Thymus (tissue), 11 donors: ENCODE measurements around the gene PFN3. TPM values are rescaled to one million over a fixed set of nuclear protein-coding genes. Genes with fewer than 3 reads are reported as not detected.

Source experiments
- DNase-seq, 9 donors: peaks; one replicate each; pipeline ENCODE4 v3.0.0-alpha.2; 2013; ENCODE audit warnings: low spot score in 9 of 9, low read depth in 6 of 9, missing footprints in 1 of 9
- H3K27ac ChIP-seq, 2 donors: one replicate each; pipeline ENCODE4 v1.5.1; 2013; ENCODE audit warnings: control low read depth in 1 of 2, low read depth in 1 of 2, low read length in 1 of 2, mild to moderate bottlenecking in 1 of 2, moderate library complexity in 1 of 2
- H3K27me3 ChIP-seq, 2 donors: one replicate each; pipeline ENCODE4 v1.5.1; 2013; ENCODE audit warnings: low read length in 1 of 2; ENCODE audit not compliant: control insufficient read depth in 2 of 2, insufficient read depth in 1 of 2
- H3K36me3 ChIP-seq, 2 donors: one replicate each; pipeline ENCODE4 v1.5.1; 2013; ENCODE audit warnings: low read length in 1 of 2, mild to moderate bottlenecking in 1 of 2, moderate library complexity in 1 of 2; ENCODE audit not compliant: control insufficient read depth in 2 of 2, insufficient read depth in 2 of 2
- H3K4me1 ChIP-seq, 2 donors: one replicate each; pipeline ENCODE4 v1.5.1; 2013; ENCODE audit warnings: low read length in 2 of 2; ENCODE audit not compliant: control insufficient read depth in 2 of 2, insufficient read depth in 2 of 2
- H3K4me3 ChIP-seq, 2 donors: one replicate each; pipeline ENCODE4 v1.5.1; 2013; ENCODE audit warnings: low read length in 2 of 2, control low read depth in 1 of 2, mild to moderate bottlenecking in 1 of 2
- H3K9me3 ChIP-seq, 2 donors: one replicate each; pipeline ENCODE4 v1.5.1; 2013; ENCODE audit warnings: low read length in 1 of 2, mild to moderate bottlenecking in 1 of 2; ENCODE audit not compliant: control insufficient read depth in 2 of 2, insufficient read depth in 1 of 2
- WGBS: extraction: QIAGEN DNeasy Blood & Tissue Kit; methylation state at CpG from one replicate; pipeline ENCODE4 v1.1.7; 2013; 5-methylcytosine and 5-hydroxymethylcytosine counted together
- polyA plus RNA-seq: library from polyadenylated mRNA; stranded (reverse); fragments of 200-250 nt; gene quantifications from one replicate; pipeline ENCODE4 v1.2.3, GENCODE V29; 2013
- total RNA-seq: library from RNA; stranded (reverse); fragments of 120-200 nt; gene quantifications from one replicate; pipeline ENCODE4 v1.2.4, GENCODE V29; 2013
- donor health status: healthy.

PFN3 gene
- total and polyA plus RNA-seq, 2 donors = not detected

DNA sequence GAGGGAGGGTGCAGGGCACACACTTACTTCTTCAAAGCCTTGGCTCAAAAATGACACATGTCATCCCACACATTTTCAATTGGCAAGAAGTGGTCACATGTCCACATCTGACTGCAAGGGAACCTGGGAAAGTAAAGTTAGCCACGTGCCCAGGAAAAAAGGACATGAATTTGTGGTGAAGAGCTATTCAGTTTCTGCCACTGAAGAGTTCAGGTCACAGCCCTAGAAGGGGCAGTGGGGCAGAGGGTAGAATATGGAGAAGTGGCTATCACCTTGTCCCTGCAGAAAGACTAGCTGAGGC is 44.6 kb downstream of the PFN3 start:
- Histone ChIP-seq H3K4me1 (peaks cover 44 to 71% of the 10 kb centered on the region in 2 donors), H3K4me3 (no peak overlapping the region), H3K27me3 (no peaks in the 10 kb centered on the region), H3K9me3 (peaks cover 0 to 16% of the 10 kb centered on the region in 2 donors), H3K27ac (peak overlapping the region in 1 of 2 donors; percentile 87), H3K36me3 (peaks cover 0 to 6% of the 10 kb centered on the region in 2 donors)
- 15% methylated on average over 1 of the region's 1 CpG for WGBS
- no peak for DNase-seq

DNA sequence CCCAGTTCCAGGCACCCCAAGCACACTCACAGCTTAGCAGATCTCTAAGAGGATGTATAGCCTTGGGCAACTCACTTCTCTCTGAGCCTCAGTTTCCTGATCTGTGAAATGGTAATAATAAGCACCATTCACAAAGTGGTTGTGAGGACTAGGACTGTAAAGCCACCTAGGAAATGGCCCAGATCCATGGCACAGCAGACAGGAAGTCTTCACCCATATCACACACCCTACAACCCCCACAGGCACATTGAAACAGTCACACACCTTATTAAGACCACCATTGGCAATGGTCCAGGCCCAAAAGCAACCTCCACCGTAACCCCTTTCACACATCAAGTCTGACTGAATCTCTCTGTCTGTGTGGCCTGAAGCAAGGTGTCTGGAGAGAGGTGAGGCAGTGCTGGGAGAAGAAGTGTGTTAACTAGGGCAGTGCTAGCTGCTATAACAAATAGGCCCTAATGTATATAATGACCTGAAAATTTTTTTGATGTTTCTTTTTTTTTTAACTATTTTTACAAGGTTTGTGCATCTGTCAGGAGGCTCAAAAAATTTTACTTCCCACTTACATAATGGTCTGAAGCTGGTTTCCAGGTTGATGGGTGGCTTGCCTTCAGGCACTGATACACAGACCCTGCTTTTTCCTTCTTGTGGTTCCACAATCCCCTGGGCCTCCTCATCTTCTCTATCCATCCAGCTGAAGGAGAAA is 45.1 kb downstream of the PFN3 start:
- Histone ChIP-seq H3K4me1 (peaks cover 47 to 73% of the 10 kb centered on the region in 2 donors), H3K27ac (peak overlapping the region in 1 of 2 donors; percentile 87)

DNA sequence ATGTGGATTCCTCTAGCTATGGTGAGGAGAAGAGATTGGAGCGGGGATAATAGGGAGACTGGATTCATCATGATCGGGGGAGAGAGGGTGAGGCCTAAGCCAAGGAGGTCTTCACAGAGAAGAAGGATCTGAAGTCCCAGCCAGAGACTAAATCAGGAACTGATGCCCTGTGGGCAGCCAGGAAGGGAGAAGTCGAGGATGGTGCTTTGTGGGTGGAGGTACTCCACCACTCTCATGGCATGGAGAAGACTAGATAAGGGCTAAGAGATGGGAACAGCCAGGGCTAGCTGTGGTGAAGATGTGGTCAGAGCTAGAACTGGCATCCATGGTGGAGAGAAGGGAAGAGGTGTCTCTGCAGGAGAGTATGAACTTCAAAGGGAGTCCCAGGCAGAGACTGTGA is 45.8 kb downstream of the PFN3 start:
- WGBS = 73% methylated on average over 3 of the region's 3 CpGs

More for the DNA sequence above, 45.1 kb downstream of the PFN3 start:
- H3K36me3 ChIP-seq = peaks cover 0 to 6% of the 10 kb centered on the region in 2 donors
- 50% methylated on average over 1 of the region's 1 CpG for WGBS
- H3K9me3 ChIP-seq = peaks cover 0 to 16% of the 10 kb centered on the region in 2 donors
- H3K27me3 ChIP-seq = no peaks in the 10 kb centered on the region
- no peak overlapping the region for H3K4me3 ChIP-seq
- DNase-seq = no peak

DNA sequence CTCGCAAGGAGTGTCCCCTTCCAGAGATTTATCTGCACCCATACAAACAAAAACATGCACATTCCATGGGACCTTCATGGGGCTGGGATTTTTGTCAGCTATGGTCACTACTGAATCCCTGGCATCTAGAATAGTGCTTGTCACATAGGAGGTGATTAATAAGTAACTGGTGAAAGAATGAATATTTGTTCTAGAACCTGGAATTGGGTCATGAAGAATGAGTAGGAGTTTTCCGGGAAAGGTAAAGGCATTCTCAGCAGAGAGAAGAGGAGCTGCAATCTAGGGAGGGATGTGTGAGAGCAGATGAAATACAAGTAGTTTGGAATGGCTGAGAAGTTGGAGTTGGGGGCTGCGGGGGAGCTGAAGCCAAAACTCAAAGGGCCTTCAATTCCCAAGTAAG is 46.2 kb downstream of the PFN3 start:
- Histone ChIP-seq H3K27me3 (no peaks in the 10 kb centered on the region), H3K9me3 (peaks cover 0 to 16% of the 10 kb centered on the region in 2 donors), H3K27ac (no peak overlapping the region), H3K36me3 (peaks cover 3 to 9% of the 10 kb centered on the region in 2 donors), H3K4me3 (no peak overlapping the region), H3K4me1 (peaks cover 42 to 68% of the 10 kb centered on the region in 2 donors)
- 98% methylated on average over 3 of the region's 3 CpGs for whole genome bisulfite sequencing
- no peak for DNase-seq

More for the DNA sequence above, 45.8 kb downstream of the PFN3 start:
- no peak for DNase-seq
- no peak overlapping the region for H3K4me3 ChIP-seq
- peaks cover 46 to 73% of the 10 kb centered on the region in 2 donors for H3K4me1 ChIP-seq
- H3K27ac ChIP-seq = no peak overlapping the region
- peaks cover 0 to 16% of the 10 kb centered on the region in 2 donors for H3K9me3 ChIP-seq
- no peaks in the 10 kb centered on the region for H3K27me3 ChIP-seq
- H3K36me3 ChIP-seq = peaks cover 4 to 6% of the 10 kb centered on the region in 2 donors

DNA sequence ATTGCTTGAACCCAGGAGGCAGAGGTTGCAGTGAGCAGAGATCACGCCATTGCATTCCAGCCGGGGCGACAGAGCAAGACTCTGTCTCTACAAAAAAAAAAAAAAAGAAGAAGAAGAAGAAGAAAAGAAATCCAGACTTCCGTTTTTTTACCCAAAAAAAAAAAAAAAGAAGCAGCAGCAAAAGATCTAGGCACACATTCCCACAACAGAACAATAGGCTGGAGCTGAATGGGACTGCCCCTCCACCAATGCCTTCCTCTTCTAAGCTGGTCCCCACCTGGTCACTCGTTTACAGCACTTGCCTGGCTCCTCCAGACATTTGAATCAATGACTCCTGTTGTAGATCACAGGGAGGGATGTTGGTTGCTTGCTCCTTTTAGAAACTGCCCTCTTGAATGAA is 47.4 kb downstream of the PFN3 start:
- peaks cover 34 to 60% of the 10 kb centered on the region in 2 donors for H3K4me1 ChIP-seq
- no peak for DNase-seq

DNA sequence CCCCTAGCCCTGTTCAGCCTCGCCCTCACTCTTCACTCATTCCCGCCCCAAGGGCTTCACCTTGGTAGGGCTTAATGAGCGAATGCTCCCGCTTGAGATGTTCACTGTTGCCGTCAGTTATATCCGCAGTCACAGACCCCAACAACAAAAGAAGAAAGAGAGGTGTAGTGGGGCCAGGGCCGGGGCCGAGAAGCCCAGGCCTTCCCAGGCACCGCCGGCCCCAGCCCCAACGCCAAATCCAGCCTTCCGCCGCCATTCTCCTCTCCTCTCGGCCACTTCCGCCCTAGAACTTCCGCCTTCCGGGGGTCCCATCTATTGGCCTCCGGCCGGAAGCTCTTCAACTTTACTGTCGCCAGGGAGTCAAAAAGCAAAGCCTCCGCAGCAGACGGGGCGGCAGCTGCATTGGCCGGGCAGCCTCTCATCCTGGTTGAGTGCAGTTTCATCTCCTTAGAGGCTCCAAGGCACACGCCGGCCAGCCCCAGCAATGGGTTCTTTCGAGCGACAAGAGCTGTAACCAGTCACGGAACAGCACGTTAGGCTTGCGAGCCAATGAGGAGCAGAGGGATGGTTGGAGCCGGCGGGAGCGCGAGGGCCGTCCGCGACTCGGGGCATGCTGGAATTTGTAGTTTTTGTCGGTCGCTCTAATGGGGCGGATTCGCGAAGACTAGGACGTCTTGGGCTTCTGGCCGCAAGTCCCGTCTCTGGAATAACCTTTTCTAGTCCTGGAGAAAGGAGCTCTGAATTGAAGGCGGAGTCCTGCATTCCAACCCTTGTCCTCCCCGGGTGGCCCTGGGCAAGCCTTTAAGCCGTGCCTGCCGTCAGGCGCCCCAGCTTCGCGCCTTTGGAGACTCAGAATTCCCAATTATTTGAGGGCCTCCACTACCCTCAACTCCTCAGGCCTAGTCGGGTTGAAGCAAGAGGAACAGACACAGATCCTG is 48.8 kb downstream of the PFN3 start, which contains the start of gene LMAN2:
LMAN2 (minus strand) TSS at position 277 of the 938 bp plus-strand sequence; CDS start at position 256, 21 bp downstream.
- peaks cover 0 to 12% of the 10 kb centered on the region in 2 donors for H3K9me3 ChIP-seq
- H3K27me3 ChIP-seq = no peaks in the 10 kb centered on the region
- peak within 1 kb of the TSS; percentile 86 to 99 for H3K4me3 ChIP-seq
- 9% methylated on average over 55 of the region's 55 CpGs for WGBS
- peak; percentile 91 to 99 (median 94) for DNase-seq
- peak within 1 kb of the TSS; percentile 99 to 100 for H3K27ac ChIP-seq
- peaks cover 19 to 23% of the 10 kb centered on the region in 2 donors for H3K36me3 ChIP-seq
- peaks cover 25 to 54% of the 10 kb centered on the region in 2 donors for H3K4me1 ChIP-seq

More for the DNA sequence above, 47.4 kb downstream of the PFN3 start:
- Histone ChIP-seq H3K9me3 (peaks cover 0 to 12% of the 10 kb centered on the region in 2 donors), H3K4me3 (no peak overlapping the region), H3K27me3 (no peaks in the 10 kb centered on the region), H3K36me3 (peaks cover 6 to 12% of the 10 kb centered on the region in 2 donors), H3K27ac (no peak overlapping the region)
- 69% methylated on average over 5 of the region's 5 CpGs for WGBS

DNA sequence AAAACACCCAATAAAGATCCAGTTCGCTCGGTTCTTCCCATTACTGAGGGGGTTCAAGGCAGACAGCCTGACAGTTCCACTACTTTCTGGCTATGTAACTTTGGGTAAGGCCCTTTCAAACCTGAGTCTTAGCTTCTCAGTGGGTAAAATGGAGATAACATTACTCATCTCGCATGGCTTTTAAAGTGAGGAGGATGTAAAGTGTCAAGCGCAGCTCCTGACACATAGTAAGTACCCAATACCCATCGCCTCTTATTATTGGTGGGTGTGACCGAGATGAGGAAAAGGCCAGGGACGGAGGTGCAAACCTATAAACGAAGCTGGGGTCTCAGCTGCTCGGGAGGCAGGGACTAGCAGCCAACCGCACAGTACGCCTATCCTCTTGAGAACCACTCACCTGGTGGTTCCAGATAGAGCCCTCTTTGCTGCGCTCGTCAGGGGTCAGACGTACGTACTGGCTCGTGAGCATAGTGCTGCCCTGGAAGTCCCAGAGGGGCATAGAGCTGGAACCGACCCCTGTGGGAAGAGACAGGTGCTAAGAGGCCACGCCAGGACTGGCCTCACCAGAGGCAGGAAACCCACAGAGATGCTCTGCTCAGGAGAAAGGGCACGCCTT is 49.6 kb downstream of the PFN3 start:
- H3K9me3 ChIP-seq = peaks cover 0 to 12% of the 10 kb centered on the region in 2 donors
- no peak for DNase-seq
- peaks cover 21 to 26% of the 10 kb centered on the region in 2 donors for H3K36me3 ChIP-seq
- peak overlapping the region; percentile 86 to 99 for H3K4me3 ChIP-seq
- H3K27ac ChIP-seq = peak overlapping the region; percentile 99 to 100
- H3K27me3 ChIP-seq = no peaks in the 10 kb centered on the region
- H3K4me1 ChIP-seq = peaks cover 17 to 46% of the 10 kb centered on the region in 2 donors
- 19% methylated on average over 19 of the region's 19 CpGs for WGBS
